Measurements from ENCODE around the gene NTN5.

DNA sequence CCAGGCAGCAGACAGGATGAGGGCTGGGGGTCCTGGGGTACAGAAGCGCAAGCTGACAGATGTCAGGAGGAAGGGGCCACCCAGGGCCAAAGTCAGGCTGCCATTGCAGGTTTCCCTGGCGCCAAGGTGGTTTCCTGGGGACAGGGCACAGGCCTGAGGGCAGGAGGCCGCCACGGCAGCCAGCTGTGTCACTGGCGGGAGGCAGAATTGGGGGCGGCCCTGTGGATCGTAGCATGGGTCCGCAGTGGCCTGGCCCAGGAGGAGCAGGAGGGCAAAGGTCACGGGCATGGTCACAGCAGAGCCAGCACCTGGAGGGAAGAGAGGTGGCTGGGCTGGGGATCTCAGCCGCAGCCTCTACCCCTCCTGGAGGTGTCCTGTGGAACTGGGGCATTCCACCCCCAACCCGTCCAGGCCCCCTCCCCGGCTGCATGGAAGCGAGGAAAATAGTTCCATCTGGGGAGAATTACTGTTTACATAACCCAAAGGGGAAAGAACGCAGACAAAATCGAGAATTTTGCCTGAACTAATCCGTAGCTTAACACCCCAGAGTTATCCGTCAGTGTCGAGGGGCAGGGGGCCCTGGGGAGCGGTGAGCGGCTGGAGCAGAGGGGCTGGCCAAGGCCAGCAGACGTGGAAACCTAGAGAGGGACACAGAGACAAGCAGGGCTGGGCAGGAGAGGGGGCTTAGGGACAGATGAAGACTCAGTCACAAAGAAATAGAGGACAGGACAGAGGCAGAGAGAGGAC, 1.9 kb downstream of the NTN5 start:
- TF ChIP-seq GATA3 (IDR thresholded peaks at IDR 0.05; ENCODE audit: low read depth, low read length), result no peak
- TF ChIP-seq GATA2 (IDR thresholded peaks at IDR 0.05; ENCODE audit: low read depth, low read length), result no peak
